Hepatocyte (in vitro differentiated cells): ENCODE results near the gene MICALL1. TPM values are rescaled to one million over a fixed set of nuclear protein-coding genes. Genes with fewer than 3 reads are reported as not detected.

Source experiments
- DNase-seq: peaks from one replicate; pipeline ENCODE4 v3.0.0-alpha.2; 2016; ENCODE audit warnings: low spot score
- H2AFZ ChIP-seq: fragments of 200-600 bp; sonication (generic); 2 replicates; pipeline ENCODE4 v1.6.0; 2016; ENCODE audit warnings: antibody characterized with exemption, mild to moderate bottlenecking
- H3K27ac ChIP-seq: fragments of 200-600 bp; sonication (generic); 2 replicates; pipeline ENCODE4 v1.5.1; 2016; ENCODE audit warnings: mild to moderate bottlenecking
- H3K27me3 ChIP-seq: fragments of 200-600 bp; sonication (generic); 2 replicates; pipeline ENCODE4 v1.6.1; 2016
- H3K36me3 ChIP-seq: fragments of 200-600 bp; sonication (generic); replicated peaks from 2 replicates; pipeline ENCODE4 v1.5.1; 2016; ENCODE audit warnings: low read depth; ENCODE audit not compliant: insufficient read depth
- H3K4me1 ChIP-seq: fragments of 200-600 bp; sonication (generic); 2 replicates; pipeline ENCODE4 v1.5.1; 2016; ENCODE audit warnings: mild to moderate bottlenecking, moderate library complexity; ENCODE audit not compliant: insufficient read depth
- H3K4me2 ChIP-seq: fragments of 200-600 bp; sonication (generic); 2 replicates; pipeline ENCODE4 v1.6.0; 2016
- H3K4me3 ChIP-seq: fragments of 200-600 bp; sonication (generic); 2 replicates; pipeline ENCODE4 v1.5.1; 2016; ENCODE audit warnings: mild to moderate bottlenecking
- H3K79me2 ChIP-seq: fragments of 200-600 bp; sonication (generic); 2 replicates; pipeline ENCODE4 v1.6.0; 2017; ENCODE audit warnings: mild to moderate bottlenecking
- H3K9me2 ChIP-seq: fragments of 200-600 bp; sonication (generic); replicated peaks from 2 replicates; pipeline ENCODE4 v1.6.0; 2017; ENCODE audit warnings: mild to moderate bottlenecking; ENCODE audit not compliant: insufficient read depth
- H3K9me3 ChIP-seq: fragments of 200-600 bp; sonication (generic); 2 replicates; pipeline ENCODE4 v1.5.1; 2016; ENCODE audit warnings: low read depth, mild to moderate bottlenecking
- H4K20me1 ChIP-seq: fragments of 200-600 bp; sonication (generic); 2 replicates; pipeline ENCODE4 v1.6.0; 2016; ENCODE audit warnings: mild to moderate bottlenecking; ENCODE audit not compliant: insufficient read depth, poor library complexity, severe bottlenecking
- EZH2 ChIP-seq: fragments of 200-600 bp; sonication (generic); IDR thresholded peaks from 2 replicates; pipeline ENCODE4 v1.6.1; 2016; ENCODE audit warnings: antibody characterized with exemption, mild to moderate bottlenecking, borderline replicate concordance
- EZH2phosphoT487 ChIP-seq: fragments of 200-600 bp; sonication (generic); IDR thresholded peaks from one replicate; pipeline ENCODE4 v1.6.1; 2018; ENCODE audit warnings: antibody characterized with exemption, mild to moderate bottlenecking, low read depth, moderate library complexity; ENCODE audit not compliant: unreplicated experiment, severe bottlenecking
- WGBS: methylation state at CpG from one replicate; pipeline ENCODE4 v1.1.6; 2016; ENCODE audit warnings: low lambda C conversion rate; ENCODE audit errors: missing lambda C conversion rate; 5-methylcytosine and 5-hydroxymethylcytosine counted together
- polyA plus RNA-seq: library from polyadenylated mRNA; unstranded; fragments of >200 nt; fragmentation: Nextera tagmentation; extraction: Ambion mirVana; gene quantifications from 2 replicates; pipeline ENCODE4 v1.2.1, GENCODE V29; 2016
- total RNA-seq: library from RNA; depleted of rRNA; stranded (reverse); fragments of >200 nt; gene quantifications from 2 replicates; pipeline ENCODE4 v1.2.3, GENCODE V29; 2014
- TF ChIP-seq, protein P1 (sequence below): fragments of 200-600 bp; sonication (generic); IDR thresholded peaks from 2 replicates; pipeline ENCODE4 v1.5.1; 2016; ENCODE audit warnings: antibody characterized with exemption, mild to moderate bottlenecking; ENCODE audit not compliant: poor library complexity

Gene MICALL1
- total and polyA plus RNA-seq, 2 experiments from 2014 or later = 15.0 to 26.1 TPM

DNA sequence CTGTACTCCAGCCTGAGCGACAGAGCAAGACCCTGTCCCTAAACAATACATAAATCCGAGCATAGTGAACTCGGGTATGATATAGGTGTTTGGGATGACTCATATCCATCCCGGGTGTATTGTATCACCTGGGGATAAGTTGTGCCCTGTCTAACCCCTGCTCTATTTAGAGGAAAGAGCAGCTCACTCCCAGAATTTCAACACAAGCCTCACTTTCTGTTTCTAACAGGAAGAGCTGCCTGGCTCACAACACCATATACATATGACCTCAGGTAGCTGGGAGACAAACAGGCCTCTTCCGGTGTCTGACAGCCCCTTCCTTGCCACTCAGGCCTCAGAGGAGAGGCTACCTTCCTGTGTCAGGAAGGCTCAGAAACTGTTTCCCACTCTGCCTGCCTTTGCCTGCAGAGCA is 9.9 kb upstream of the MICALL1 start:
- no peak overlapping the region for H3K4me3 ChIP-seq
- H4K20me1 ChIP-seq = no peaks in the 10 kb centered on the region
- peaks cover 45% of the 10 kb centered on the region for H3K4me1 ChIP-seq
- WGBS = 44% methylated on average over 5 of the region's 5 CpGs
- H3K27ac ChIP-seq = peak overlapping the region; percentile 92
- no peaks in the 10 kb centered on the region for H3K27me3 ChIP-seq
- H3K9me3 ChIP-seq = no peaks in the 10 kb centered on the region
- no peaks in the 10 kb centered on the region for H3K9me2 ChIP-seq
- peak; percentile 76 for DNase-seq
- H2AFZ ChIP-seq = no peak overlapping the region
- TF ChIP-seq EZH2phosphoT487 = no peak
- TF ChIP-seq, protein P1, sequence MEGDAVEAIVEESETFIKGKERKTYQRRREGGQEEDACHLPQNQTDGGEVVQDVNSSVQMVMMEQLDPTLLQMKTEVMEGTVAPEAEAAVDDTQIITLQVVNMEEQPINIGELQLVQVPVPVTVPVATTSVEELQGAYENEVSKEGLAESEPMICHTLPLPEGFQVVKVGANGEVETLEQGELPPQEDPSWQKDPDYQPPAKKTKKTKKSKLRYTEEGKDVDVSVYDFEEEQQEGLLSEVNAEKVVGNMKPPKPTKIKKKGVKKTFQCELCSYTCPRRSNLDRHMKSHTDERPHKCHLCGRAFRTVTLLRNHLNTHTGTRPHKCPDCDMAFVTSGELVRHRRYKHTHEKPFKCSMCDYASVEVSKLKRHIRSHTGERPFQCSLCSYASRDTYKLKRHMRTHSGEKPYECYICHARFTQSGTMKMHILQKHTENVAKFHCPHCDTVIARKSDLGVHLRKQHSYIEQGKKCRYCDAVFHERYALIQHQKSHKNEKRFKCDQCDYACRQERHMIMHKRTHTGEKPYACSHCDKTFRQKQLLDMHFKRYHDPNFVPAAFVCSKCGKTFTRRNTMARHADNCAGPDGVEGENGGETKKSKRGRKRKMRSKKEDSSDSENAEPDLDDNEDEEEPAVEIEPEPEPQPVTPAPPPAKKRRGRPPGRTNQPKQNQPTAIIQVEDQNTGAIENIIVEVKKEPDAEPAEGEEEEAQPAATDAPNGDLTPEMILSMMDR = no peak
- TF ChIP-seq EZH2 = no peak
- no peaks in the 10 kb centered on the region for H3K36me3 ChIP-seq
- H3K79me2 ChIP-seq = no peaks in the 10 kb centered on the region
- no peak overlapping the region for H3K4me2 ChIP-seq

DNA sequence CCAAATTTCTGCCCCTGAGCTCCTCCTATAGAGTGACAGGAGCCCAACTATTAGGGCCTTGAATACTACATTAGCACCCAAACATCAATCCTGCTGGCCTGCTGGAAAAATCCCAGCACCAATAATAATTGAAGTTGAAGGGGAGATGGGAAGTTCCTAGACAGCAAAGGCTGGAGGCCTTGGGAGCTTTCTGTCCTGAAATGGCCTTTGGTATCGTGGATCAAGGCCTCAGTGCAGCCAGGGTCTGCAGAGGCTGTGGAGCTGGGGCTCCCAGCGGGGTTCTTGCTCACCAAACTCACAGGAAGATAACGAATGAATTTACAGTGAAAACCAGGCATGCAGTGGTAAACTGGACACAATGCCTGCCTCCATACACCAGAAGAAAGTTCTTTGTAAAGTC is 9.2 kb upstream of the MICALL1 start:
- DNase-seq = no peak
- H2AFZ ChIP-seq = no peak overlapping the region
- H3K4me1 ChIP-seq = peaks cover 45% of the 10 kb centered on the region
- no peaks in the 10 kb centered on the region for H3K36me3 ChIP-seq
- H3K79me2 ChIP-seq = no peaks in the 10 kb centered on the region
- H3K27ac ChIP-seq = peak overlapping the region; percentile 92
- H3K27me3 ChIP-seq = no peaks in the 10 kb centered on the region
- 79% methylated on average over 3 of the region's 3 CpGs for WGBS
- H3K9me3 ChIP-seq = no peaks in the 10 kb centered on the region
- no peaks in the 10 kb centered on the region for H4K20me1 ChIP-seq
- no peaks in the 10 kb centered on the region for H3K9me2 ChIP-seq
- TF ChIP-seq, protein P1 = no peak
- TF ChIP-seq EZH2 (no peak), EZH2phosphoT487 (no peak)
- H3K4me3 ChIP-seq = no peak overlapping the region
- H3K4me2 ChIP-seq = no peak overlapping the region

DNA sequence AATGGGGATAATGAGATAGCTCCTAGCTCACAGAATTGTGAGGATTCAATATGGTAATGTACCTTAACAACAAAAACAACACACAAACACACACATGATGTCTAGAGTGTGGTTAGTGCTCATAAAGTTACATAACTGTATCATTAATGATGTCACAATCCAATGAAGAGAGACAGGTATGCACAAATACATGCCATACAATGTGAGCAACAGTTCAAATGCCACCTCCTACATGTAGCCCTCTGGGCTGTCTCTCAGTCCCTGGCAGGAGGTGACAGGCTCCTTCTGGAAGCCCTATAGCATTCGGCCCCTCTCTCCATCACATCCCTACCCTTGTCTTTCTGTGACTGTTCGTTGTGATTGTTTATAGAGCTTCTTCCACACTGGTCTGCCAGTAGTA is 8.3 kb upstream of the MICALL1 start:
- Histone ChIP-seq H3K4me2 (no peak overlapping the region), H4K20me1 (no peaks in the 10 kb centered on the region), H3K36me3 (no peaks in the 10 kb centered on the region), H3K4me1 (peaks cover 45% of the 10 kb centered on the region), H3K9me3 (no peaks in the 10 kb centered on the region), H3K4me3 (no peak overlapping the region), H3K27ac (peak overlapping the region; percentile 92), H3K79me2 (no peaks in the 10 kb centered on the region), H2AFZ (no peak overlapping the region), H3K27me3 (no peaks in the 10 kb centered on the region), H3K9me2 (no peaks in the 10 kb centered on the region)
- 78% methylated on average over 2 of the region's 2 CpGs for WGBS
- TF ChIP-seq EZH2phosphoT487 = no peak
- no peak for DNase-seq

DNA sequence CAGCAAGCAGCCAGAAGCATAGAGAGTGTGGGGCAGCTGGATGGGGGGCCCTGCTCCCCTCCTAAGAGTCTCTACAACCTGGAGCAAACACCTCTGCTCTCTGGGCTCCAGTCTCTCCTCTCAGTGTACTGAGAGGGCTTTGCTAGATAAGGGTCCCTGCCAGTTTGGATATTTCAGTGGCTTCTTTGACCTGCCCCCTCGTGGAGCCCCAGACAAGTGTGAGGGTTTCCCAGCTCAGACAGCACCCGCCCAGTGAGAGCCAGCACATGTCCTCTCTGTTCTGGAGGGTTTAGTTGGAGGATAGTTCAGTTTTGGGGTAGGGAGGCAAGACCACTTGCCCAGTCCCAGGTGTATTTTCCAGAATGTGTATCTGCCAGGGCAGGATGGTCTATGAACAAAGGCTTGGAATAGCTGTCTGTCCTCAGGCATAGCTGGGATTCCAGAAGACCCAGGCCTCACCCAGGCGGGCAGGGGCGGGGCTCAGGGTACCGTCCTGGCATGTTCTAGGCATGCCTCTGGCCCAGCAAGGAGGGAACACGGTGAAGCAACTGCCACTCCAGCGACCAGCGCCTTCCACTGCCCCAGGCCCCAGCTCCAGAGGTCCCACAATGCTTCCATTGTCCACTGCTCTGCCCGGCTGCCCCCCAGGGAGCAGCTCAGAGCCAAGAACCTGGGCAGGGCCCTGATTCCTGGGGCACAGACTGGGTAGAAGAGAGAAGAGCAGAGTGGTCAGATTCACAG is 7.5 kb upstream of the MICALL1 start:
- Histone ChIP-seq H3K36me3 (no peaks in the 10 kb centered on the region), H3K4me1 (peaks cover 39% of the 10 kb centered on the region), H3K9me3 (no peaks in the 10 kb centered on the region), H3K9me2 (no peaks in the 10 kb centered on the region), H3K27ac (peak overlapping the region; percentile 24), H2AFZ (no peak overlapping the region), H3K27me3 (no peaks in the 10 kb centered on the region), H3K4me2 (no peak overlapping the region), H4K20me1 (no peaks in the 10 kb centered on the region), H3K79me2 (no peaks in the 10 kb centered on the region), H3K4me3 (no peak overlapping the region)
- WGBS = 81% methylated on average over 9 of the region's 9 CpGs
- TF ChIP-seq EZH2phosphoT487 (no peak), EZH2 (no peak)
- TF ChIP-seq, protein P1 = no peak
- DNase-seq = no peak
